ENCODE results near the gene SKI.

Gene SKI

GRCh38 chr1:2184934-2185333 is 43.2 kb upstream of the SKI start:
- Histone ChIP-seq H4K20me1 (ENCODE audit: insufficient read depth, low read length) (no peaks in the 10 kb centered on the region), H3K9me2 (ENCODE audit: low read depth, low read length) (no peaks in the 10 kb centered on the region), H2AFZ (ENCODE audit: low read length) (no peak overlapping the region), H3K4me2 (ENCODE audit: low read length) (no peak overlapping the region), H3K4me1 (ENCODE audit: insufficient read depth, low read length, severe bottlenecking) (peaks cover 9% of the 10 kb centered on the region), H3K27ac (ENCODE audit: low read depth, low read length, poor library complexity, severe bottlenecking) (no peak overlapping the region), H3K79me2 (ENCODE audit: insufficient read depth, low read length) (no peaks in the 10 kb centered on the region), H3K36me3 (ENCODE audit: insufficient read depth, low read length) (no peaks in the 10 kb centered on the region), H3K9ac (ENCODE audit: low read length) (no peak overlapping the region), H3K27me3 (ENCODE audit: insufficient read depth, low read length) (no peaks in the 10 kb centered on the region), H3F3A (ENCODE audit: insufficient read depth, low read length) (no peaks in the 10 kb centered on the region), H3K4me3 (ENCODE audit: low read depth, low read length, poor library complexity, severe bottlenecking) (no peak overlapping the region), H3K9me3 (ENCODE audit: low read length) (no peaks in the 10 kb centered on the region)
- TF ChIP-seq EZH2 (IDR thresholded peaks at IDR 0.05; ENCODE audit: borderline replicate concordance, low read length), result no peak
- TF ChIP-seq, protein P1, sequence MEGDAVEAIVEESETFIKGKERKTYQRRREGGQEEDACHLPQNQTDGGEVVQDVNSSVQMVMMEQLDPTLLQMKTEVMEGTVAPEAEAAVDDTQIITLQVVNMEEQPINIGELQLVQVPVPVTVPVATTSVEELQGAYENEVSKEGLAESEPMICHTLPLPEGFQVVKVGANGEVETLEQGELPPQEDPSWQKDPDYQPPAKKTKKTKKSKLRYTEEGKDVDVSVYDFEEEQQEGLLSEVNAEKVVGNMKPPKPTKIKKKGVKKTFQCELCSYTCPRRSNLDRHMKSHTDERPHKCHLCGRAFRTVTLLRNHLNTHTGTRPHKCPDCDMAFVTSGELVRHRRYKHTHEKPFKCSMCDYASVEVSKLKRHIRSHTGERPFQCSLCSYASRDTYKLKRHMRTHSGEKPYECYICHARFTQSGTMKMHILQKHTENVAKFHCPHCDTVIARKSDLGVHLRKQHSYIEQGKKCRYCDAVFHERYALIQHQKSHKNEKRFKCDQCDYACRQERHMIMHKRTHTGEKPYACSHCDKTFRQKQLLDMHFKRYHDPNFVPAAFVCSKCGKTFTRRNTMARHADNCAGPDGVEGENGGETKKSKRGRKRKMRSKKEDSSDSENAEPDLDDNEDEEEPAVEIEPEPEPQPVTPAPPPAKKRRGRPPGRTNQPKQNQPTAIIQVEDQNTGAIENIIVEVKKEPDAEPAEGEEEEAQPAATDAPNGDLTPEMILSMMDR (IDR thresholded peaks at IDR 0.05; ENCODE audit: low read length), result no peak

DNA sequence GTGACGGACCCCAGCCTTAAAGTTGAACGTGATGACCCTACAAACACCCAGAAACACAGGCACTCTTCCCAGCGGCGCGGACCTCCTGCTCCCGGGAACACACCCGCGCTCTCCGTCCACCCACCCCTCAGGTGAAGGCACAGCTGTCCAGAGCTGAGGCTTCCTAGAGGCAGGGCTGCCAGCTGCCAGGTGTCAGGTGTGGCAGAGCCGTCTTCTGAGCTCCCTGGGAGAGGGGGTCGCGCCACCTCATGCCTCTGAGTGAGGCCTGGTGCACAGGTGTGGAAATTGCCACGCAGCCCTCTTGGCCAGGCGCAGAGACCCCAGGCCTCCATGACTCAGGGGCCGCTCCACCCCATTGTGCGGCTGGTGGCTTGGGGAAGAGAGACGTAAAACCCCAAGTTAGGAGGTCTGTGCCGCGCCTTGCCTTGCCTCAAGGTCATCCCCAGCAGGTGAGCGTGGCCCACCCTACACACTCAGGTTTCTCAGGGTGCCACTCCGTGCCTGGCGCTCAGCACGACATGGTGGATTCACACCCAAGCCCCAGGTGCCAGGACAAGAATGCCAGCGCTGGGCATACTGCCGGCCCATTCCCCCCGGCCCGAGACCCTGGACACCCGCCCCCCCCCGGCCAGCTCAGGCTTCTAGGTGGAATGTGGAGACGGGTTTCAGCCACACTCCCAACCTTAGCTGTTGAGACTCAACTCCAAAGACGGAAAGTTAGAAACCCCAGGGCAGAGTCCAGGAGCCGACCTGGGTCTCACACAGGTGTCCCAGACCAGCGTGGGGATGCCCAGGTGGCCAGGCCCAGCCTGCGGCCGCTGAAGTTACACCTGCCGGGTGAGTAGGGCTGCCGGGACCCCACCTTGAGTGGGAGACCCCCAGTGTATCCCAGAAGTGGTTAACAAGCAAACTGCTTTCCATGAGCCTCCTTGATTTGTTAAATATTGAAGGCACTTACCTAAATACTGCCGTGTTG is 42.0 kb upstream of the SKI start:
- Histone ChIP-seq H3K79me2 (ENCODE audit: insufficient read depth, low read length) (no peaks in the 10 kb centered on the region), H3K27me3 (ENCODE audit: insufficient read depth, low read length) (no peaks in the 10 kb centered on the region), H3K9me2 (ENCODE audit: low read depth, low read length) (no peaks in the 10 kb centered on the region), H3K27ac (ENCODE audit: low read depth, low read length, poor library complexity, severe bottlenecking) (no peak overlapping the region), H3K36me3 (ENCODE audit: insufficient read depth, low read length) (no peaks in the 10 kb centered on the region), H3K9ac (ENCODE audit: low read length) (no peak overlapping the region), H3K4me2 (ENCODE audit: low read length) (no peak overlapping the region), H3K9me3 (ENCODE audit: low read length) (no peaks in the 10 kb centered on the region), H3F3A (ENCODE audit: insufficient read depth, low read length) (no peaks in the 10 kb centered on the region), H4K20me1 (ENCODE audit: insufficient read depth, low read length) (no peaks in the 10 kb centered on the region), H2AFZ (ENCODE audit: low read length) (no peak overlapping the region), H3K4me1 (ENCODE audit: insufficient read depth, low read length, severe bottlenecking) (peaks cover 18% of the 10 kb centered on the region), H3K4me3 (ENCODE audit: low read depth, low read length, poor library complexity, severe bottlenecking) (no peak overlapping the region)
- TF ChIP-seq, protein P1 (IDR thresholded peaks at IDR 0.05; ENCODE audit: low read length), result no peak
- TF ChIP-seq EZH2 (IDR thresholded peaks at IDR 0.05; ENCODE audit: borderline replicate concordance, low read length), result no peak

- H3K9ac ChIP-seq (ENCODE audit: low read length), result no peak overlapping the region
- no peaks in the 10 kb centered on the region for H3K79me2 ChIP-seq (ENCODE audit: insufficient read depth, low read length)
- H3K9me2 ChIP-seq (ENCODE audit: low read depth, low read length), result no peaks in the 10 kb centered on the region
- H3K4me1 ChIP-seq (ENCODE audit: insufficient read depth, low read length, severe bottlenecking), result peaks cover 18% of the 10 kb centered on the region
- no peaks in the 10 kb centered on the region for H3K36me3 ChIP-seq (ENCODE audit: insufficient read depth, low read length)
- H3K27me3 ChIP-seq (ENCODE audit: insufficient read depth, low read length), result no peaks in the 10 kb centered on the region
- no peak overlapping the region for H3K4me3 ChIP-seq (ENCODE audit: low read depth, low read length, poor library complexity, severe bottlenecking)
- H3K4me2 ChIP-seq (ENCODE audit: low read length), result no peak overlapping the region
- no peaks in the 10 kb centered on the region for H3F3A ChIP-seq (ENCODE audit: insufficient read depth, low read length)
- H4K20me1 ChIP-seq (ENCODE audit: insufficient read depth, low read length), result no peaks in the 10 kb centered on the region
- TF ChIP-seq, protein P1 (IDR thresholded peaks at IDR 0.05; ENCODE audit: low read length), result no peak
- no peak for TF ChIP-seq EZH2 (IDR thresholded peaks at IDR 0.05; ENCODE audit: borderline replicate concordance, low read length)
- H3K9me3 ChIP-seq (ENCODE audit: low read length), result no peaks in the 10 kb centered on the region
- no peak overlapping the region for H3K27ac ChIP-seq (ENCODE audit: low read depth, low read length, poor library complexity, severe bottlenecking)
- no peak overlapping the region for H2AFZ ChIP-seq (ENCODE audit: low read length)
Measured at GRCh38 chr1:2186901-2187300, 41.2 kb upstream of the SKI start.

Data from OCI-LY1 (cell line).